CD4-positive, alpha-beta T cell (primary cell): ENCODE data around the gene HINT1. TPM values are rescaled to one million over a fixed set of nuclear protein-coding genes. Genes with fewer than 3 reads are reported as not detected.

ENCODE experiments used
- ATAC-seq: fragments of 200-7000 bp; cut with Tn5 transposase; one replicate; pipeline ENCODE4 v1.10.0; 2022; ENCODE audit warnings: mild to moderate bottlenecking; ENCODE audit not compliant: poor library complexity
- CTCF ChIA-PET: fragments of 350-600 bp; sonication (Branson Sonifier 250); formaldehyde crosslinking; loops from one replicate; lab custom pipeline; 2021; ENCODE audit warnings: antibody characterized with exemption, inconsistent platforms; lab: Charles Lee
- POLR2A ChIA-PET: fragments of 350-600 bp; sonication (Branson Sonifier 250); formaldehyde crosslinking; loops from one replicate; lab custom pipeline; 2021; ENCODE audit warnings: antibody characterized with exemption, inconsistent platforms; lab: Charles Lee
- DNase-seq, 14 experiments: peaks; one replicate each; pipeline ENCODE4 v3.0.0-alpha.2; 2013 to 2020; ENCODE audit warnings: mixed read lengths in 2 of 14
- H3K27ac ChIP-seq, 2 donors: one replicate each; pipeline versions ENCODE4 v1.5.1 to v1.7.0; 2013; ENCODE audit warnings: low read length in 2 of 2, low read depth in 1 of 2, mild to moderate bottlenecking in 1 of 2
- H3K27me3 ChIP-seq, 2 experiments: 1 replicate in 1 of 2; 2 replicates in 1 of 2; pipeline versions ENCODE4 v1.6.1 to v1.7.0; 2013; ENCODE audit warnings: low read length in 2 of 2, control low read depth in 1 of 2, mild to moderate bottlenecking in 1 of 2, moderate library complexity in 1 of 2; ENCODE audit not compliant: insufficient read depth in 2 of 2, control insufficient read depth in 1 of 2
- H3K36me3 ChIP-seq: one replicate; pipeline ENCODE4 v1.6.1; 2013; ENCODE audit warnings: low read length, control low read depth; ENCODE audit not compliant: insufficient read depth
- H3K4me1 ChIP-seq: one replicate; pipeline ENCODE4 v1.6.1; 2013; ENCODE audit warnings: low read length, control low read depth; ENCODE audit not compliant: insufficient read depth
- H3K4me3 ChIP-seq: one replicate; pipeline ENCODE4 v1.5.1; 2013; ENCODE audit warnings: mild to moderate bottlenecking, low read length, moderate library complexity
- H3K9me3 ChIP-seq, 2 experiments: 1 replicate in 1 of 2; 2 replicates in 1 of 2; pipeline versions ENCODE4 v1.6.1 to v1.7.0; 2013; ENCODE audit warnings: low read length in 2 of 2, mild to moderate bottlenecking in 2 of 2, control low read depth in 1 of 2, moderate library complexity in 1 of 2; ENCODE audit not compliant: control insufficient read depth in 1 of 2, insufficient read depth in 1 of 2
- H3K27ac Mint-ChIP-seq: one replicate; pipeline ENCODE4 v1.8.0; 2020; ENCODE audit warnings: mixed read lengths
- H3K27me3 Mint-ChIP-seq: one replicate; pipeline ENCODE4 v1.8.0; 2021; ENCODE audit warnings: mixed read lengths
- H3K36me3 Mint-ChIP-seq: one replicate; pipeline ENCODE4 v1.8.0; 2021; ENCODE audit warnings: low read depth, mixed read lengths
- H3K4me1 Mint-ChIP-seq: one replicate; pipeline ENCODE4 v1.8.0; 2021; ENCODE audit warnings: low read depth, mixed read lengths
- H3K4me3 Mint-ChIP-seq: one replicate; pipeline ENCODE4 v1.8.0; 2020; ENCODE audit warnings: mild to moderate bottlenecking, mixed read lengths
- H3K9me3 Mint-ChIP-seq: one replicate; pipeline ENCODE4 v1.8.0; 2020; ENCODE audit warnings: mixed read lengths
- CTCF ChIP-seq: fragments of 200-600 bp; IDR thresholded peaks from one replicate; pipeline ENCODE4 v1.8.0; 2022; ENCODE audit warnings: antibody characterized with exemption, mild to moderate bottlenecking
- intact Hi-C, 2 experiments: fragments of 100-400 bp; cut with DNase I in 1 of 2; cut with micrococcal nuclease in 1 of 2; formaldehyde crosslinking; loops; one replicate each; pipeline versions ENCODE4 v1.15.1 to v1.9.0; 2023 to 2025; cut with DNase I, micrococcal nuclease
- total RNA-seq, 174 experiments: library from RNA in 2 of 174; stranded (reverse) in 2 of 174; gene quantifications; one replicate each; pipeline ENCODE4 v1.2.3 and lab custom pipeline; 2021 to 2026

HINT1 gene
- total RNA-seq, 2 experiments from 2014 or later, result 257 to 263 TPM

- H3K9me3 ChIP-seq, result no peaks in the 10 kb centered on the region
- Mint-ChIP-seq H3K27ac (peak overlapping the region; percentile 96), H3K36me3 (no peaks in the 10 kb centered on the region), H3K4me1 (peaks cover 57% of the 10 kb centered on the region), H3K27me3 (no peaks in the 10 kb centered on the region), H3K4me3 (peak overlapping the region; percentile 77), H3K9me3 (peaks cover 2% of the 10 kb centered on the region)
- ChIA-PET POLR2A (interaction anchor here (0.7 to 4.3 kb wide), 21 partner anchors 12 to 205 kb away, joined by 3 to 54 read pairs (median 4); partner anchors contain the start of genes CDC42SE2 and HINT1), CTCF (interaction anchor here (0.9 to 1.1 kb wide), 3 partner anchors 9 to 176 kb away, joined by 3 to 5 read pairs (median 3); no protein-coding TSS in a partner anchor)
- H3K27ac ChIP-seq, result peak overlapping the region; percentile 69 to 79
- ATAC-seq, result no peak
- no peaks in the 10 kb centered on the region for H3K36me3 ChIP-seq
- H3K27me3 ChIP-seq, result no peaks in the 10 kb centered on the region
- peaks cover 22% of the 10 kb centered on the region for H3K4me1 ChIP-seq
- DNase-seq, result no peak
- H3K4me3 ChIP-seq, result peak overlapping the region; percentile 19
- intact Hi-C loops, result loop anchor here in 1 of 2 experiments (1.0 to 2.0 kb wide), 4 partner anchors 39 to 173 kb away; partner anchors contain the start of gene LYRM7
- TF ChIP-seq CTCF, result no peak
Measured at GRCh38 chr5:131209175-131209505, 44.1 kb upstream of the HINT1 start.

- H3K27ac Mint-ChIP-seq, result peak overlapping the region; percentile 96
- ChIA-PET POLR2A (interaction anchor here (1.2 to 1.9 kb wide), 2 partner anchors 46 to 52 kb away, joined by 3 to 4 read pairs; no protein-coding TSS in a partner anchor), CTCF (no interaction called here)
- no peaks in the 10 kb centered on the region for H3K27me3 ChIP-seq
- no peak overlapping the region for H3K4me3 ChIP-seq
- DNase-seq, result no peak
- H3K9me3 ChIP-seq, result no peaks in the 10 kb centered on the region
- no peaks in the 10 kb centered on the region for H3K36me3 ChIP-seq
- H3K27me3 Mint-ChIP-seq, result no peaks in the 10 kb centered on the region
- H3K27ac ChIP-seq, result no peak overlapping the region
- H3K4me3 Mint-ChIP-seq, result no peak overlapping the region
- peaks cover 20% of the 10 kb centered on the region for H3K4me1 ChIP-seq
- H3K36me3 Mint-ChIP-seq, result peaks cover 5% of the 10 kb centered on the region
- no peak for TF ChIP-seq CTCF
- peaks cover 44% of the 10 kb centered on the region for H3K4me1 Mint-ChIP-seq
- intact Hi-C loops, result no loop called here
- H3K9me3 Mint-ChIP-seq, result peaks cover 2% of the 10 kb centered on the region
- no peak for ATAC-seq
Measured at GRCh38 chr5:131206772-131207171, 41.7 kb upstream of the HINT1 start.

- Mint-ChIP-seq H3K9me3 (peaks cover 2% of the 10 kb centered on the region), H3K4me3 (no peak overlapping the region), H3K27ac (peak overlapping the region; percentile 96), H3K4me1 (peaks cover 39% of the 10 kb centered on the region), H3K36me3 (peaks cover 5% of the 10 kb centered on the region), H3K27me3 (no peaks in the 10 kb centered on the region)
- no peak for TF ChIP-seq CTCF
- Histone ChIP-seq H3K27ac (no peak overlapping the region), H3K36me3 (no peaks in the 10 kb centered on the region), H3K27me3 (no peaks in the 10 kb centered on the region), H3K9me3 (no peaks in the 10 kb centered on the region), H3K4me1 (peaks cover 20% of the 10 kb centered on the region), H3K4me3 (no peak overlapping the region)
- POLR2A ChIA-PET, result interaction anchor here (1.2 to 1.9 kb wide), 2 partner anchors 47 to 53 kb away, joined by 3 to 4 read pairs; no protein-coding TSS in a partner anchor
- no peak for DNase-seq
- CTCF ChIA-PET, result no interaction called here
- ATAC-seq, result no peak
- intact Hi-C loops, result no loop called here
Measured at GRCh38 chr5:131206061-131206460, 41.0 kb upstream of the HINT1 start.
